Cardiac fibroblast (primary cell): ENCODE data around the gene ME3.

Source experiments
- DNase-seq, 2 donors: peaks; one replicate each; pipeline versions ENCODE4 v3.0.0 to v3.0.0-alpha.2; 2010; ENCODE audit warnings: low read depth in 2 of 2
- H3K4me3 ChIP-seq, 2 donors: replicated peaks in 1 of 2; 1 replicate in 1 of 2; 2 replicates in 1 of 2; pipeline ENCODE4 v1.5.1; 2011; ENCODE audit warnings: low read depth in 2 of 2, low read length in 2 of 2, mild to moderate bottlenecking in 2 of 2, moderate library complexity in 1 of 2
- TF ChIP-seq, protein P1 (sequence below): IDR thresholded peaks from one replicate; pipeline ENCODE4 v1.5.1; 2011; ENCODE audit warnings: low read depth, mild to moderate bottlenecking, low read length, inconsistent platforms

ME3 gene

DNA sequence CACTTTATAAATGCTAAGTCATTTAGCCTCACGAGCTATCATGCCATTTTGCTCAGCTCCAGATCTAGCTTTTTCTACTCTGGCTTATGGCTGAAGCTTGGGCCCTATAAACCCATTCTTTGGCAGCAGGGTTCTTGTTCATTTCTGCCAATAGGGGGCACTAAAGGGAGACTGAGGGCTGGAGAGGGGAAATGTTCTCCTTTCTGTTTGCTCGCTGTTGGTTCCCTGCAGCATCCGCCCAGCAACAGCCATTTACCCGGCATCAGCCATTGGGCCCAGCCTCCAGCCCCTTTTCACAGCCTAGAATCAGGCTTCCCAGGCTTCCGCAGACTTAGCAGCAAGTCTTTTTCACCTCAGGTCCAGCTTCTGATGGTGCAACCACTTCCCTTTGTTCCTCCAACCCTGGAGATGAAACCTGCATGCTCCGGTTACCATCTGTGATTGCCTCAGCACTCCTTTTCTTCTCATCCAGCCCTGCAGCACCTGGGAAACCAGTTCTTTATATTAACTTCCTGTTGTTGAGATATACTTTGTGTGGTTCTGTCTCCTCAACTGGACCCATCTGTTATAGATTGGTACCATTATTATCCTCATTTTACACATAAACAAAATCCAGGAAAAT lies 4.2 kb upstream of the ME3 start:
- DNase-seq: peak in 1 of 2 donors; percentile 42
- TF ChIP-seq, protein P1, sequence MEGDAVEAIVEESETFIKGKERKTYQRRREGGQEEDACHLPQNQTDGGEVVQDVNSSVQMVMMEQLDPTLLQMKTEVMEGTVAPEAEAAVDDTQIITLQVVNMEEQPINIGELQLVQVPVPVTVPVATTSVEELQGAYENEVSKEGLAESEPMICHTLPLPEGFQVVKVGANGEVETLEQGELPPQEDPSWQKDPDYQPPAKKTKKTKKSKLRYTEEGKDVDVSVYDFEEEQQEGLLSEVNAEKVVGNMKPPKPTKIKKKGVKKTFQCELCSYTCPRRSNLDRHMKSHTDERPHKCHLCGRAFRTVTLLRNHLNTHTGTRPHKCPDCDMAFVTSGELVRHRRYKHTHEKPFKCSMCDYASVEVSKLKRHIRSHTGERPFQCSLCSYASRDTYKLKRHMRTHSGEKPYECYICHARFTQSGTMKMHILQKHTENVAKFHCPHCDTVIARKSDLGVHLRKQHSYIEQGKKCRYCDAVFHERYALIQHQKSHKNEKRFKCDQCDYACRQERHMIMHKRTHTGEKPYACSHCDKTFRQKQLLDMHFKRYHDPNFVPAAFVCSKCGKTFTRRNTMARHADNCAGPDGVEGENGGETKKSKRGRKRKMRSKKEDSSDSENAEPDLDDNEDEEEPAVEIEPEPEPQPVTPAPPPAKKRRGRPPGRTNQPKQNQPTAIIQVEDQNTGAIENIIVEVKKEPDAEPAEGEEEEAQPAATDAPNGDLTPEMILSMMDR: peak; percentile 33
- no peak overlapping the region for H3K4me3 ChIP-seq

DNA sequence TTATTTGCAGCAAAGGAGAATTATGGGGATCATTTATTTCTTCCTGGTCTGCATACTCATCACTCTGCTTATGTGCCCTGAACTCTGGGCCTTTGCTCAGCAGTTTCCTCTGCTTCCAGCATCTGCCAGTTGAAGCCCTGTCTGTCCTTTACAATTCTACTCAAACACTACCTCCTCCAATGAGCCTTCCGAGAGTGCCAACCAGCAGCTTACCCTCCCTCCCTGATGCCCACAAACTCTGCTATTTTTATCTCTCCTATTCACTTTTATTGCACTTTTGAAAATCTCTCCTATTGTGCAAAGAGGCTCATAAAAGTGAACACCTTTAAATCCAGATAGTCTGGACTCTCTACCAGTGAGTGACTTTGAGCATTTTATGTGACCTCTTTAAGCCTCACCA lies 3.6 kb upstream of the ME3 start:
- TF ChIP-seq, protein P1: no peak
- H3K4me3 ChIP-seq: no peak overlapping the region
- no peak for DNase-seq

DNA sequence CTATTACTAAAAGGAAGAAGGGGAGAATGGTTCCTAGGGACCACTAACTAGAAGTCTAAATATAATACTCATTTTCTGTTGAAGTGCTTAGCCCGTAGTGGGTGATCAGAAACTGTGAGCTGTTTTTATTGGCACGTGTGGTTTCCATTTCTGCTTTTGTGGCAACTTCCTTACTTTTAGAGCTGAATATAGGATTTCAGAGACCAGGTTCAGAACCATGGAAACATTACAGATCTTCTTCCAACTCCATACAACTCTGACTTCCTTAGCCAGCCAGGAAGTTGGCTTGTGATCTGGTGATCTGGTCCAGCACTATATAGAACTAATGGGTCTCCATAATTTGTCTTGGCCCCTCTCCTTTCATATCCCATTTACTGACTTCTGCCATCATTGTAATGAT lies 2.6 kb upstream of the ME3 start:
- no peak for DNase-seq
- TF ChIP-seq, protein P1: no peak

DNA sequence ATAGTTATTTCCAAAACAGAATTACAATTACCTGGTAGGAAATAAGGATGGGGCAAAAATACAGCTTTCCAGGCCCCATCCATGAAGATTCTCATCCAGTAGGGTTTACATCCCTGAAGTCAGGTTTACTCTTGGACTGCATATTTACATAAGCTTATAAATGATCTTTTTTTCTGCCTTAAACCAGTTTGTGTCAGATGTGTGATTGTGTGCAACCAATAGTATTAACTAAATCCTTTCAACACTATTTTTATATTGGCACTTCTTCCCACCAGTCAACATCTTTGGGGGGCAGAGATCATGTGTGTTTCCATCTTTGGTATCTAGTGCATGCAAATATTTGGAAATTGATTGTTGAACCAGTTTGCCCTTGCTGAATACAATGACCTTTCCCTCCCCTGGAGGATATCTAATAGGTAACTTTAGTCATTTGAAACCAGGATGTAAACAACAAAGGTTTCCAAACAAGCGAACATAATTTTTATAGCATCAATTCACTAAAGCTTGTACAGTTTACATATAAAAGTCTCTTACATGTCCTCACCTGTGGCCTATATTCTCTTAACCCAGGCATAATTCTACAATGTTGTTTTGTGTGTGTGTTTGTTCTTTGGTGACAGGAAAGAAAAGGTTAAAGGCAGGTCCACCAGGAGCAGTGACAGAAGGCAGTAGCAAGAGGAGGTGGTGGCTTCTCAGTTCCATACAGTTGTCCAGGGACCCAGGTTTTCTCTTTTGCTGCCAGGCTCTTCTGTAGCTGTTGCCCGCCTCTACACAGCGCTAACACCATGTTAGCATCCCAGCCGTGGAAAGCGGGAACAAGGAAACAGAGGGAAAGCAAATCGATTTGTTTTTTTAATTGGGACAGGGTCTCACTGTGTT lies 1.7 kb upstream of the ME3 start:
- no peak overlapping the region for H3K4me3 ChIP-seq
- TF ChIP-seq, protein P1: no peak

More for the DNA sequence above, 2.6 kb upstream of the ME3 start:
- H3K4me3 ChIP-seq: no peak overlapping the region

DNA sequence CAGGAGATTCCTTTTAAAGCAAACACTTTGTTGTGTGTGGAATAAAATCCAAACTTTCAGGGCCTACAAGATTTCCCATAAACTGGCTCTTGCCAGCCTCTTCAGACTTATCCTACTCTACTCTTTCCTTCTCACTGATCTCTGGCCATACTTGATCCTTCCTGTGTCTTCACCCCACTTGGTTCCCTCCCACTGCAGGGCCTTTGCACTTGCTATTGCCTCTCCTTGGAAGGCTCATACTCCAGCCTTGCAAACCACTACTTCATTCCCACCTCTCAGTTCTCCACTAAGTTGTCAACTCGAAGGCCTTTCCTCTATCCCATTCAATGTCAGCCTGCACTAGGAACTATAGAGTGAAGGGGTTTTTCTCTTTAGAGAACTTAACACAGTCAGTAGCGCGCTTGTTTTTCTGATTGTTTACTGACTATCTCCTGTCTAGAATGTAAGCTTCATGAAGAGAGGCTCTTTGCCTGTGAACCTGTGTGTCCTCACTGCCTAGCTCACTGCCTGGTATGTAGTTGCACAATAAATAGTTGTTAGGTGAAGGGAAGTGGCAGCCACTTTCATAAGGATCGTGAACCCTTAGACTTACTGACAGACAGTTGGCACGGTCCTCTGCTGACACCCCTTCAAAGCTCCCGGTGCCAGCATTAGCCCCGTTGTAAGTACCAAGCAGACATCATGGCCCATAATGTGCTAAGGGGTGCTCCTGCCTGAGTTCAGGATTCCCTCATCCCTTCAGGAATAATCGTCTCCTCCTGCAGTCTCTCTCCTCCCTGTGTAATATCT lies 833 bp upstream of the ME3 start:
- TF ChIP-seq, protein P1: no peak
- no peak for DNase-seq

More for the DNA sequence above, 1.7 kb upstream of the ME3 start:
- no peak for DNase-seq

DNA sequence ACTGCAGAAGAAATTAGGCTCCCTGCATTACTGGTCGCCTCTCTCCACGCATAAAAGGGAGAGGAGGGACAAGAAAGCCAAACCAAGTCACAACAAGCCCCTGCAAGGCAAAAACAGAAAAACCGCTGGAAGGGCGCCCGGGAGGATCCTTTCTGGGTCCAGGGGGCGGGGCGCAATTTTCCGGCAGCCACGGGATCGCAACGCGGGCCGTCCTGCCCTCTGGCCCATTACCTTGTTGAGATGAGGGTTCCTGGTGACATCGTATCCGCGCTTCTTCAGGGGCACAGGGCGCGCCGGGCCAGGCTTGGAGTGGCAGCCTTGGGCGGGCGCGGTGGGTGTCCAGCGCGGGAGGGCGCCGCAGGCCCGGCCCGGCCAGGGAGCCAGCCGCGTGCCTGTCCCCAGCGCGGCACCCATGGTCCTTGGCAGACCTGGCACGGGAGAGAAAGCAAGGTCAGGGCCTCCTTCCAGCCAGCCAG lies 847 bp downstream of the ME3 start:
- TF ChIP-seq, protein P1: no peak
- DNase-seq: peak; percentile 44 to 64
- H3K4me3 ChIP-seq: peak overlapping the region; percentile 70 to 78

More for the DNA sequence above, 833 bp upstream of the ME3 start:
- H3K4me3 ChIP-seq: no peak overlapping the region
